ENCODE data around the gene NKD2.

GRCh38 chr5:965604-966344 lies 42.8 kb upstream of the NKD2 start:
- TF ChIP-seq, protein P1, sequence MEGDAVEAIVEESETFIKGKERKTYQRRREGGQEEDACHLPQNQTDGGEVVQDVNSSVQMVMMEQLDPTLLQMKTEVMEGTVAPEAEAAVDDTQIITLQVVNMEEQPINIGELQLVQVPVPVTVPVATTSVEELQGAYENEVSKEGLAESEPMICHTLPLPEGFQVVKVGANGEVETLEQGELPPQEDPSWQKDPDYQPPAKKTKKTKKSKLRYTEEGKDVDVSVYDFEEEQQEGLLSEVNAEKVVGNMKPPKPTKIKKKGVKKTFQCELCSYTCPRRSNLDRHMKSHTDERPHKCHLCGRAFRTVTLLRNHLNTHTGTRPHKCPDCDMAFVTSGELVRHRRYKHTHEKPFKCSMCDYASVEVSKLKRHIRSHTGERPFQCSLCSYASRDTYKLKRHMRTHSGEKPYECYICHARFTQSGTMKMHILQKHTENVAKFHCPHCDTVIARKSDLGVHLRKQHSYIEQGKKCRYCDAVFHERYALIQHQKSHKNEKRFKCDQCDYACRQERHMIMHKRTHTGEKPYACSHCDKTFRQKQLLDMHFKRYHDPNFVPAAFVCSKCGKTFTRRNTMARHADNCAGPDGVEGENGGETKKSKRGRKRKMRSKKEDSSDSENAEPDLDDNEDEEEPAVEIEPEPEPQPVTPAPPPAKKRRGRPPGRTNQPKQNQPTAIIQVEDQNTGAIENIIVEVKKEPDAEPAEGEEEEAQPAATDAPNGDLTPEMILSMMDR (IDR thresholded peaks at IDR 0.05; ENCODE audit: insufficient read depth, low read length, poor library complexity, severe bottlenecking), result no peak
- no peak for TF ChIP-seq EZH2phosphoT487 (conservative IDR thresholded peaks at IDR 0.05; ENCODE audit: low read length)
